Forelimb muscle (tissue), 1 donor: ENCODE measurements around the gene GANAB. TPM values are rescaled to one million over a fixed set of nuclear protein-coding genes. Genes with fewer than 3 reads are reported as not detected.

Experiments used
- polyA plus RNA-seq: library from polyadenylated mRNA; unstranded; fragments of 120-200 nt; gene quantifications from one replicate; pipeline ENCODE4 v1.2.1, GENCODE V29; 2013; ENCODE audit not compliant: insufficient read length

Gene GANAB
- polyA plus RNA-seq, 1 donor: 142 TPM

Other genes starting within 250 kb of the GANAB start
- gene SCGB1A1, start 227.6 kb downstream of the GANAB start, polyA plus RNA-seq: not detected
- gene AHNAK, start 99.8 kb downstream of the GANAB start, polyA plus RNA-seq: 240 TPM
- gene EEF1G, start 72.7 kb downstream of the GANAB start, polyA plus RNA-seq: 3,650 TPM
- gene TUT1, start 55.1 kb downstream of the GANAB start, polyA plus RNA-seq: 11.2 TPM
- gene MTA2, start 44.7 kb downstream of the GANAB start, polyA plus RNA-seq: 38.7 TPM
- gene EML3, start 33.8 kb downstream of the GANAB start, polyA plus RNA-seq: 15.3 TPM
- 1.4 TPM for gene ROM1, start 33.4 kb downstream of the GANAB start, polyA plus RNA-seq
- gene B3GAT3, start 24.6 kb downstream of the GANAB start, polyA plus RNA-seq: 21.9 TPM
- gene INTS5, start 6.7 kb upstream of the GANAB start, polyA plus RNA-seq: 10.9 TPM
- gene C11orf98, start 18.6 kb upstream of the GANAB start, polyA plus RNA-seq: 29.4 TPM
- gene CSKMT, start 18.7 kb upstream of the GANAB start, polyA plus RNA-seq: 2.8 TPM
- gene UQCC3, start 25.1 kb upstream of the GANAB start, polyA plus RNA-seq: 5.5 TPM
- 5.8 TPM for gene LBHD1, start 25.7 kb upstream of the GANAB start, polyA plus RNA-seq
- gene UBXN1, start 32.5 kb upstream of the GANAB start, polyA plus RNA-seq: 145 TPM
- gene LRRN4CL, start 42.9 kb upstream of the GANAB start, polyA plus RNA-seq: 18.8 TPM
- 16.5 TPM for gene BSCL2, start 60.8 kb upstream of the GANAB start, polyA plus RNA-seq
- gene GNG3, start 61.1 kb upstream of the GANAB start, polyA plus RNA-seq: 0.68 TPM
- 41.3 TPM for gene HNRNPUL2, start 80.8 kb upstream of the GANAB start, polyA plus RNA-seq
- 28.2 TPM for gene TTC9C, start 81.9 kb upstream of the GANAB start, polyA plus RNA-seq
- 4.1 TPM for gene ZBTB3, start 107.5 kb upstream of the GANAB start, polyA plus RNA-seq
- 83.2 TPM for gene POLR2G, start 115.0 kb upstream of the GANAB start, polyA plus RNA-seq
- gene TAF6L, start 124.8 kb upstream of the GANAB start, polyA plus RNA-seq: 17.0 TPM
- 27.2 TPM for gene TMEM179B, start 140.8 kb upstream of the GANAB start, polyA plus RNA-seq
- 15.5 TPM for gene TMEM223, start 145.4 kb upstream of the GANAB start, polyA plus RNA-seq
- 64.5 TPM for gene NXF1, start 158.8 kb upstream of the GANAB start, polyA plus RNA-seq
- 32.0 TPM for gene STX5, start 185.4 kb upstream of the GANAB start, polyA plus RNA-seq
- gene TEX54, start 186.2 kb upstream of the GANAB start, polyA plus RNA-seq: not detected
- gene WDR74, start 193.0 kb upstream of the GANAB start, polyA plus RNA-seq: 33.1 TPM
- 29.9 TPM for gene SLC3A2, start 234.3 kb upstream of the GANAB start, polyA plus RNA-seq